Nephron (organoid): ENCODE data around the gene ZNF445.

Source experiments
- H3K27ac Mint-ChIP-seq, 3 experiments: 2 replicates each; pipeline ENCODE4 v1.8.0; 2020; ENCODE audit warnings: mixed read lengths in 3 of 3, mild to moderate bottlenecking in 2 of 3, moderate library complexity in 1 of 3
- H3K27me3 Mint-ChIP-seq: 2 replicates; pipeline ENCODE4 v1.8.0; 2021; ENCODE audit warnings: low read depth, mild to moderate bottlenecking, moderate library complexity, mixed read lengths
- H3K36me3 Mint-ChIP-seq: 2 replicates; pipeline ENCODE4 v1.8.0; 2020; ENCODE audit warnings: low read depth, mixed read lengths
- H3K4me1 Mint-ChIP-seq: 2 replicates; pipeline ENCODE4 v1.8.0; 2020; ENCODE audit warnings: mixed read lengths
- H3K4me3 Mint-ChIP-seq, 3 experiments: 2 replicates each; pipeline ENCODE4 v1.8.0; 2020; ENCODE audit warnings: mild to moderate bottlenecking in 3 of 3, mixed read lengths in 3 of 3, moderate library complexity in 2 of 3
- H3K9me3 Mint-ChIP-seq: 2 replicates; pipeline ENCODE4 v1.8.0; 2020; ENCODE audit warnings: mixed read lengths
- TF ChIP-seq, protein P1 (sequence below), 3 experiments: fragments of 200-600 bp; sonication (generic); IDR thresholded peaks; one replicate each; pipeline ENCODE4 v1.5.0; 2021; ENCODE audit warnings: antibody characterized with exemption in 3 of 3; ENCODE audit not compliant: unreplicated experiment in 3 of 3

Gene ZNF445

GRCh38 chr3:44395714-44396113 is 81.8 kb downstream of the ZNF445 start:
- no peak overlapping the region for H3K27ac Mint-ChIP-seq
- no peaks in the 10 kb centered on the region for H3K27me3 Mint-ChIP-seq
- H3K4me3 Mint-ChIP-seq: no peak overlapping the region
- H3K9me3 Mint-ChIP-seq: no peaks in the 10 kb centered on the region
- TF ChIP-seq, protein P1, sequence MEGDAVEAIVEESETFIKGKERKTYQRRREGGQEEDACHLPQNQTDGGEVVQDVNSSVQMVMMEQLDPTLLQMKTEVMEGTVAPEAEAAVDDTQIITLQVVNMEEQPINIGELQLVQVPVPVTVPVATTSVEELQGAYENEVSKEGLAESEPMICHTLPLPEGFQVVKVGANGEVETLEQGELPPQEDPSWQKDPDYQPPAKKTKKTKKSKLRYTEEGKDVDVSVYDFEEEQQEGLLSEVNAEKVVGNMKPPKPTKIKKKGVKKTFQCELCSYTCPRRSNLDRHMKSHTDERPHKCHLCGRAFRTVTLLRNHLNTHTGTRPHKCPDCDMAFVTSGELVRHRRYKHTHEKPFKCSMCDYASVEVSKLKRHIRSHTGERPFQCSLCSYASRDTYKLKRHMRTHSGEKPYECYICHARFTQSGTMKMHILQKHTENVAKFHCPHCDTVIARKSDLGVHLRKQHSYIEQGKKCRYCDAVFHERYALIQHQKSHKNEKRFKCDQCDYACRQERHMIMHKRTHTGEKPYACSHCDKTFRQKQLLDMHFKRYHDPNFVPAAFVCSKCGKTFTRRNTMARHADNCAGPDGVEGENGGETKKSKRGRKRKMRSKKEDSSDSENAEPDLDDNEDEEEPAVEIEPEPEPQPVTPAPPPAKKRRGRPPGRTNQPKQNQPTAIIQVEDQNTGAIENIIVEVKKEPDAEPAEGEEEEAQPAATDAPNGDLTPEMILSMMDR (IDR thresholded peaks at IDR 0.05; ENCODE audit: unreplicated experiment in 3 of 3): no peak
- no peaks in the 10 kb centered on the region for H3K4me1 Mint-ChIP-seq
- H3K36me3 Mint-ChIP-seq: peaks cover 35% of the 10 kb centered on the region

- H3K36me3 Mint-ChIP-seq: peaks cover 39% of the 10 kb centered on the region
- H3K27me3 Mint-ChIP-seq: no peaks in the 10 kb centered on the region
- no peaks in the 10 kb centered on the region for H3K9me3 Mint-ChIP-seq
- no peaks in the 10 kb centered on the region for H3K4me1 Mint-ChIP-seq
- TF ChIP-seq, protein P1 (IDR thresholded peaks at IDR 0.05; ENCODE audit: unreplicated experiment in 3 of 3): no peak
- H3K4me3 Mint-ChIP-seq: no peak overlapping the region
- no peak overlapping the region for H3K27ac Mint-ChIP-seq
These were observed 85.0 kb downstream of the ZNF445 start for GRCh38 chr3:44392489-44392888.

- no peaks in the 10 kb centered on the region for H3K4me1 Mint-ChIP-seq
- H3K27ac Mint-ChIP-seq: no peak overlapping the region
- H3K27me3 Mint-ChIP-seq: no peaks in the 10 kb centered on the region
These were observed 90.1 kb downstream of the ZNF445 start for GRCh38 chr3:44387404-44387803.

More at GRCh38 chr3:44387404-44387803, 90.1 kb downstream of the ZNF445 start:
- no peak overlapping the region for H3K4me3 Mint-ChIP-seq
- TF ChIP-seq, protein P1 (IDR thresholded peaks at IDR 0.05; ENCODE audit: unreplicated experiment in 3 of 3): no peak
- peaks cover 44% of the 10 kb centered on the region for H3K36me3 Mint-ChIP-seq
- H3K9me3 Mint-ChIP-seq: peaks cover 2% of the 10 kb centered on the region
